ENCODE data around the gene RICTOR. TPM values are rescaled to one million over a fixed set of nuclear protein-coding genes. Genes with fewer than 3 reads are reported as not detected.

The RICTOR gene
- total RNA-seq, 1 donor from 2014 or later = 58.9 TPM

- no peak for DNase-seq
Observed at GRCh38 chr5:38932854-38933408, 141.3 kb downstream of the RICTOR start.

- no peak for DNase-seq
Observed at GRCh38 chr5:38931731-38932130, 142.5 kb downstream of the RICTOR start.

GRCh38 chr5:38929838-38930237 lies 144.4 kb downstream of the RICTOR start:
- DNase-seq = no peak

GRCh38 chr5:38927470-38927869 lies 146.7 kb downstream of the RICTOR start:
- no peak for DNase-seq

GRCh38 chr5:38926121-38926520 lies 148.1 kb downstream of the RICTOR start:
- no peak for DNase-seq

GRCh38 chr5:38925154-38925925 lies 148.9 kb downstream of the RICTOR start:
- no peak for DNase-seq

- no peak for DNase-seq
Observed at GRCh38 chr5:38923661-38924451, 150.3 kb downstream of the RICTOR start.

GRCh38 chr5:38922199-38922598 lies 152.0 kb downstream of the RICTOR start:
- DNase-seq = peak; percentile 40

GRCh38 chr5:38921174-38921573 lies 153.0 kb downstream of the RICTOR start:
- peak; percentile 3 for DNase-seq

- DNase-seq = no peak
Observed at GRCh38 chr5:38916802-38917201, 157.4 kb downstream of the RICTOR start.

- no peak for DNase-seq
Observed at GRCh38 chr5:38913714-38914113, 160.5 kb downstream of the RICTOR start.

- no peak for DNase-seq
Observed at GRCh38 chr5:38911933-38912332, 162.3 kb downstream of the RICTOR start.

GRCh38 chr5:38906503-38906902 lies 167.7 kb downstream of the RICTOR start:
- DNase-seq = no peak

- DNase-seq = no peak
Observed at GRCh38 chr5:38905516-38905915, 168.7 kb downstream of the RICTOR start.

- no peak for DNase-seq
Observed at GRCh38 chr5:38899936-38900335, 174.3 kb downstream of the RICTOR start.

- no peak for DNase-seq
Observed at GRCh38 chr5:38896760-38897159, 177.4 kb downstream of the RICTOR start.

GRCh38 chr5:38892363-38892762 lies 181.8 kb downstream of the RICTOR start:
- no peak for DNase-seq

- DNase-seq = no peak
Observed at GRCh38 chr5:38891563-38891962, 182.6 kb downstream of the RICTOR start.

GRCh38 chr5:38889424-38889823 lies 184.8 kb downstream of the RICTOR start:
- DNase-seq = no peak

- no peak for DNase-seq
Observed at GRCh38 chr5:38888041-38888440, 186.2 kb downstream of the RICTOR start.

All from tongue (tissue), 2 donors.